Thyroid gland (tissue), 4 donors: ENCODE results near the gene FNBP1. TPM values are rescaled to one million over a fixed set of nuclear protein-coding genes. Genes with fewer than 3 reads are reported as not detected.
"Not testable (repeated sequence)": the region's sequence is repeated elsewhere in the genome, so short reads cannot be mapped to it uniquely, and the experiment has no call there.

Source experiments
- DNase-seq, 2 donors: peaks; one replicate each; pipeline ENCODE4 v3.0.0-alpha.2; 2019
- H3K27ac ChIP-seq, 3 donors: fragments of 200-600 bp; sonication (generic); 1 replicate in 2 of 3; 2 replicates in 1 of 3; pipeline ENCODE4 v1.5.1; 2016 to 2019; ENCODE audit warnings: mild to moderate bottlenecking in 1 of 3, moderate library complexity in 1 of 3
- H3K27me3 ChIP-seq: fragments of 200-600 bp; sonication (generic); one replicate; pipeline ENCODE4 v1.5.1; 2019
- H3K36me3 ChIP-seq, 2 donors: fragments of 200-600 bp; sonication (generic); one replicate each; pipeline ENCODE4 v1.5.1; 2016 to 2019
- H3K4me1 ChIP-seq, 2 donors: fragments of 200-600 bp; sonication (generic); one replicate each; pipeline ENCODE4 v1.5.1; 2017 to 2019
- H3K4me3 ChIP-seq, 3 donors: fragments of 200-600 bp; sonication (generic); replicated peaks in 1 of 3; 1 replicate in 2 of 3; 2 replicates in 1 of 3; pipeline ENCODE4 v1.5.1; 2016; ENCODE audit warnings: mild to moderate bottlenecking in 1 of 3
- H3K9me3 ChIP-seq: fragments of 200-600 bp; sonication (generic); one replicate; pipeline ENCODE4 v1.5.1; 2017
- CTCF ChIP-seq, 6 experiments: fragments of 200-600 bp in 3 of 6; fragments of 450-650 bp in 3 of 6; sonication (generic) in 3 of 6; IDR thresholded peaks; one replicate each; pipeline ENCODE4 v1.5.1; 2016 to 2019; ENCODE audit warnings: antibody characterized with exemption in 6 of 6, mild to moderate bottlenecking in 2 of 6, inconsistent platforms in 1 of 6, moderate library complexity in 1 of 6
- POLR2A ChIP-seq, 2 donors: fragments of 450-650 bp; IDR thresholded peaks; one replicate each; pipeline ENCODE4 v1.6.1; 2017; ENCODE audit warnings: antibody characterized with exemption in 2 of 2, mild to moderate bottlenecking in 2 of 2, moderate library complexity in 1 of 2
- WGBS, 2 donors: methylation state at CpG; one replicate each; pipeline ENCODE4 v1.1.5; 2017; 5-methylcytosine and 5-hydroxymethylcytosine counted together
- intact Hi-C: fragments of 100-400 bp; cut with DNase I; formaldehyde crosslinking; loops from one replicate; pipeline ENCODE4 v1.15.1; 2023
- total RNA-seq, 4 donors: library from RNA; depleted of rRNA; stranded (reverse); fragments of >200 nt; gene quantifications; one replicate each; pipeline ENCODE4 v1.2.3, GENCODE V29; 2016

Gene FNBP1
- total RNA-seq, 4 donors from 2014 or later: 55.8 to 78.5 (median 76.0) TPM

- peaks cover 0 to 11% of the 10 kb centered on the region in 2 donors for H3K36me3 ChIP-seq
- no peaks in the 10 kb centered on the region for H3K27me3 ChIP-seq
- TF ChIP-seq CTCF (IDR thresholded peaks at IDR 0.05) (no peak), POLR2A (IDR thresholded peaks at IDR 0.05) (no peak)
- H3K27ac ChIP-seq: peak overlapping the region in 1 of 3 donors; percentile 94
- no peak overlapping the region for H3K4me3 ChIP-seq
- intact Hi-C loops: no loop called here
- peaks cover 24 to 32% of the 10 kb centered on the region in 2 donors for H3K4me1 ChIP-seq
- peak in 1 of 2 donors; percentile 22 for DNase-seq
- 87 to 88% methylated on average over 15 of the region's 15 CpGs for WGBS, 2 donors
- H3K9me3 ChIP-seq: no peaks in the 10 kb centered on the region
Measured at GRCh38 chr9:129981180-129981907, 61.6 kb downstream of the FNBP1 start.

DNA sequence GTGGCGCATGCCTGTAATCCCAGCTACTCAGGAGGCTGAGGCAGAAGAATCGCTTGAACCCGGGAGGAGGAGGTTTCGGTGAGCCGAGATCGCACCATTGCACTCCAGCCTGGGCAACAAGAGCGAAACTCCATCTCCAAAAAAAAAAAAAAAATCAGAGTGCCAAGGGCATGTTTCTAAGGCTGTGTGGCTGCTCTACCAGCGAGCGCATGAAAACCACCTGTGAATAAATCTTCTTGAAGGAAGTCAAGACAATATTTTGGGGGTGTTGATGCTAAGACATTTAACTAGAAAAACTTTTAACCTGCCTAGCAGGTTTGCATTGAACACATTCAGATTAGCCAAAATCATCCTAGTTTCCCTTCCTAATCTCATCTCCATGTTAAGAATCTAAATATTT is 62.8 kb downstream of the FNBP1 start:
- WGBS, 2 donors: 95 to 97% methylated on average over 9 of the region's 9 CpGs
- intact Hi-C loops, H3K9me3 ChIP-seq, DNase-seq, H3K4me3 ChIP-seq, H3K27ac ChIP-seq, H3K27me3 ChIP-seq: not testable (repeated sequence)
- Histone ChIP-seq H3K4me1 (peaks cover 18 to 23% of the 10 kb centered on the region in 2 donors), H3K36me3 (peaks cover 0 to 11% of the 10 kb centered on the region in 2 donors)

- Histone ChIP-seq H3K27ac (no peak overlapping the region), H3K4me1 (peaks cover 12 to 15% of the 10 kb centered on the region in 2 donors), H3K4me3 (no peak overlapping the region), H3K9me3 (no peaks in the 10 kb centered on the region), H3K27me3 (no peaks in the 10 kb centered on the region), H3K36me3 (peaks cover 0 to 15% of the 10 kb centered on the region in 2 donors)
- intact Hi-C loops: no loop called here
- no peak for TF ChIP-seq CTCF (IDR thresholded peaks at IDR 0.05)
- no peak for DNase-seq
- 92 to 94% methylated on average over 8 of the region's 8 CpGs for WGBS, 2 donors
Measured at GRCh38 chr9:129979071-129979745, 63.8 kb downstream of the FNBP1 start.

DNA sequence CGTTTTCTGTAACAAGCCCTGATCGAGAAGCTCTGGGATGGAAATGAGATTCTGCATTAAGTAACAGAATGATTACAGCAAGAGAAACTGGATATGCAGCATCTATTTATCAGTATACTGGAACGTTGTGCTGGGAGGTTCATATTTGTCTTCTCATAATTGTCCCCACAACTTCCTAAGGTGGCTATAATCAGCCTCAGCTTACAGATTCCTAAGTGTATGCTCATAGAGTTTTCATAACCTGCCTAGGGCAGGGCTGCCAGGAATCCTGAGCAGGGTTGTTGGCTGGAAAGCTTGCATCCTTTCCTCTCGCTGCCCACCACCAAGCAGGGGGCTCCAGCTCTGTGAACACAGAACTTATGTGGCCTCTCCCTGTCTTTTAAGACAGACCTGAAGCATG is 70.2 kb downstream of the FNBP1 start:
- H3K27me3 ChIP-seq: no peaks in the 10 kb centered on the region
- TF ChIP-seq CTCF (IDR thresholded peaks at IDR 0.05) (no peak), POLR2A (IDR thresholded peaks at IDR 0.05) (no peak)
- no peak overlapping the region for H3K4me3 ChIP-seq
- peaks cover 0 to 12% of the 10 kb centered on the region in 2 donors for H3K36me3 ChIP-seq
- no peaks in the 10 kb centered on the region for H3K9me3 ChIP-seq
- intact Hi-C loops: no loop called here
- H3K27ac ChIP-seq: no peak overlapping the region
- peaks cover 5 to 17% of the 10 kb centered on the region in 2 donors for H3K4me1 ChIP-seq
- no peak for DNase-seq
- 93 to 95% methylated on average over 4 of the region's 4 CpGs for WGBS, 2 donors

DNA sequence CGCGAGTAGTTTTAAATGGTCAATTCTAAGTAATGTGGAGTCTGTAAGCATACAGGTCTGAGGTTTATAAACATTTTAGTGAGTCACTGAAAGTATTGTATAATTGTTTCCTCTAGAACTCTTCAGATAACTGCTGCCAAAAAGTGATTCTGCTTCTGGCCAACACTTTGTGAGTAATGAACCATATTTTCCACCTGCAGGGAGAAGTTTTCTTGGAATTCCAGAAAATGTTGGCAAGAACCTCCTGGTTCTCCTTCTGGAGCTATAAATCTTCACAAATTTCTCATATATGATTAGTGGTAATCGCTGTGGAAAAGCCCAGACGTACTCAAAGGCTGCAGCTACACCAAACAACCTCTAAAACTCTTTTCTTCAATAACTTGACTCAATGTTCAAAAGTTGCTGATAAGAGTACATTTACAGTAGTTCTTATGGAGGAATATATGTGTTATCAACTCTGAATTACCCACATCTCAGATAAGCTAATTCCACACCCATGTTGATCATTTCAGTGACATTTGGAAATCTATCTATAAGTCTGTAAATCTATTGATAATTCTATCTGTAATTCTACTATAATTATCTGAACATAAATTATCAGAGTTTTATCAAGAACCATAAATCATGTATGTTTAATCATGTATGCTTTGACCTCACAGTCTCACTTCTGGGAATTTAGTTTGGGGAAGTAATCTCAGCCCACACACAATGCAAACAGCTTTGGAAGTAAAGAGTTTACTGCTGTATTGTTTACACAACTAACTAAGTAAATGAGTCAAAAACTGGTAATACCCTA is 74.1 kb downstream of the FNBP1 start:
- WGBS, 2 donors: 57 to 68% methylated on average over 4 of the region's 4 CpGs
- Histone ChIP-seq H3K9me3 (no peaks in the 10 kb centered on the region), H3K36me3 (peaks cover 0 to under 1% of the 10 kb centered on the region in 2 donors), H3K27ac (peak overlapping the region; percentile 60 to 64 (median 63)), H3K27me3 (no peaks in the 10 kb centered on the region), H3K4me1 (peaks cover 7 to 41% of the 10 kb centered on the region in 2 donors), H3K4me3 (no peak overlapping the region)
- TF ChIP-seq CTCF (IDR thresholded peaks at IDR 0.05) (no peak), POLR2A (IDR thresholded peaks at IDR 0.05) (no peak)
- DNase-seq: no peak
- intact Hi-C loops: no loop called here
